Ectodermal cell (in vitro differentiated cells): ENCODE measurements around the gene ANKRD30BL. TPM values are rescaled to one million over a fixed set of nuclear protein-coding genes. Genes with fewer than 3 reads are reported as not detected.
"Not testable (repeated sequence)": the region's sequence is repeated elsewhere in the genome, so short reads cannot be mapped to it uniquely, and the experiment has no call there.

Experiments
- H3K27ac ChIP-seq: 2 replicates; pipeline ENCODE4 v1.7.0; 2013; ENCODE audit warnings: mild to moderate bottlenecking, low read depth, low read length; ENCODE audit not compliant: insufficient read depth, poor library complexity, severe bottlenecking
- H3K27me3 ChIP-seq: 2 replicates; pipeline ENCODE4 v1.7.0; 2013; ENCODE audit warnings: mild to moderate bottlenecking, low read length; ENCODE audit not compliant: insufficient read depth, control insufficient read depth, poor library complexity, severe bottlenecking
- H3K36me3 ChIP-seq: one replicate; pipeline ENCODE4 v1.7.0; 2013; ENCODE audit warnings: low read length; ENCODE audit not compliant: control insufficient read depth, insufficient read depth
- H3K4me1 ChIP-seq: one replicate; pipeline ENCODE4 v1.7.0; 2013; ENCODE audit warnings: low read length; ENCODE audit not compliant: control insufficient read depth, insufficient read depth
- H3K4me3 ChIP-seq: 2 replicates; pipeline ENCODE4 v1.7.0; 2013; ENCODE audit warnings: low read depth, low read length, control low read depth; ENCODE audit not compliant: insufficient read depth
- H3K9me3 ChIP-seq: 2 replicates; pipeline ENCODE4 v1.7.0; 2013; ENCODE audit warnings: mild to moderate bottlenecking, low read length, moderate library complexity; ENCODE audit not compliant: control insufficient read depth
- WGBS, 2 experiments: methylation state at CpG; one replicate each; pipeline ENCODE4 v1.1.7; 2013; ENCODE audit warnings: missing lambda C conversion rate in 2 of 2; 5-methylcytosine and 5-hydroxymethylcytosine counted together
- polyA plus RNA-seq, 4 experiments: library from polyadenylated mRNA; stranded (reverse); fragments of 50-300 nt; gene quantifications; one replicate each; pipeline ENCODE4 v1.2.3, GENCODE V29; 2013

ANKRD30BL gene, protein sequence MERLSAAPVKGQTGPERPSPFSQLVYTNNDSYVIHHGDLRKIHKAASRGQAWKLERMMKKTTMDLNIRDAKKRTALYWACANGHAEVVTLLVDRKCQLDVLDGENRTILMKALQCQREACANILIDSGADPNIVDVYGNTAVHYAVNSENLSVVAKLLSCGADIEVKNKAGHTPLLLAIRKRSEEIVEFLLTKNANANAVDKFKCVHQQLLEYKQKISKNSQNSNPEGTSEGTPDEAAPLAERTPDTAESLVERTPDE
- polyA plus RNA-seq (2013, experiment 1 of 4) = not detected
- not detected for polyA plus RNA-seq (2013, experiment 2 of 4)
- polyA plus RNA-seq (2013, experiment 3 of 4) = not detected
- polyA plus RNA-seq (2013, experiment 4 of 4) = not detected

DNA sequence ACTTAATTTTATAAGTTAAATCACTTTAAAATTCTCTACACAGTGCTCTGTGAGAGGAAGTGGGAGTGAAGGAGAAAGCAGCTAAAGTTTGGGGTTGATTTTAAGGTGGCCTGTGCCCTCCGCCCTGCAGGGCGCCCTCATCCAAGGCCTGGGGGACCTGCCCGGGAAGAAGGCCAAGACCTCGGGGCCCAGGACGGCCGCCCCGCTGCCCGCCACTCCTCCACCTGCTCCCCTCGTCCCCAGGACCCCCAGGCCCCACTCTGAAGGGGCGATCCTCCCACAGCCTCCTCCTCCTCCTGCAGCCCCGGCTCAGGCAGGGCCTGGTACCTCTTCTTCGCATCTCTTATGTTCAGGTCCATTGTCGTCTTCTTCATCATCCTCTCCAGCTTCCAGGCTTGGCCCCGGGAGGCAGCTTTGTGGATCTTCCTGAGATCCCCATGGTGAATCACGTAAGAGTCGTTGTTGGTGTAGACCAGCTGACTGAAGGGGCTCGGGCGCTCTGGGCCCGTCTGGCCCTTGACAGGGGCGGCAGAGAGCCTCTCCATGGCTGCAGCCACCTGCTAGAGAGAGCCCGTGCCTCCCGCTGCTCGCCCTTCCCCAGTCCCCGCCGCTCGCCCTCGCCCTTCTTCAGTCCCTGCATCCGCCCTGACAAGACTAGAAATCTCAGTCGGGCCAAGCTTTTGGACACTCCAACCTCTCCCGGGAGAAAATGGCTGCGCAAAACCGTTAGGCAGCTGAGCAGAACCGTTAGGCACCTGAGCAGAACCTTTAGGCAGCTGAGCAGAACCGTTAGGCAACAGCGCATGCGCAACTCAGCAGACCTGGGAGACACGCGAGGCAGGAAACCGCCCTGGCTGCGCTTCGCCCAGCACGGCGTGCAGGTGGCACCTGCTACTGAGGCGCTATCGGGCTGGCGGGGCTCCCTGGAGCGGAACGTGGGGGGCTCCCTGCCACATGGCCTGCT is at the start of gene ANKRD30BL:
Gene ANKRD30BL (minus strand): TSS at position 792 of the 964 bp plus-strand sequence. CDS start 247 bp downstream, at position 545.
- not testable (repeated sequence) for H3K9me3 ChIP-seq, H3K27ac ChIP-seq, H3K4me1 ChIP-seq, H3K36me3 ChIP-seq, H3K4me3 ChIP-seq, H3K27me3 ChIP-seq
- WGBS, 2 experiments = 94 to 96% methylated on average over 46 to 47 of the region's 48 CpGs

DNA sequence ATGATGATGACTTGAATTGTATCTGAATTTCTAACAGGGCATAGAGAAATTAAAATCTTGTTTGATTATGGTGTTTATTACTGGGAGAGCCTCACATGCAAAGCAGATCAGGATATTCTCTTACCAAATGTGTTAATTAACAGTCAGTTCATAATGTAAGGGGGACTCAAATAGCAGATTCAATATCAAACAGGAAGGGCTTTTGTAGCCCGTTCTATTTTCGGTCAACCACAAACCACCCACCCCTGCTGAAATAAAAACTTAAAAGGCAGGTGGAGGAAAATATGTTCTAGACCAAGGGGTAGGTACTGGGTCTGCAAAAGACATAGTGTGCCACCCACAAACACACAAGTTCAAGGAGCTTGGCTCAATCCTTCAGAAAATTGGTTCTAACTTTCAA is 41.1 kb upstream of the ANKRD30BL start:
- not testable (repeated sequence) for H3K4me3 ChIP-seq, H3K9me3 ChIP-seq, H3K36me3 ChIP-seq, H3K4me1 ChIP-seq, H3K27me3 ChIP-seq, H3K27ac ChIP-seq
- no CpG with 5 or more reads among the region's 2 CpGs for WGBS, 2 experiments

DNA sequence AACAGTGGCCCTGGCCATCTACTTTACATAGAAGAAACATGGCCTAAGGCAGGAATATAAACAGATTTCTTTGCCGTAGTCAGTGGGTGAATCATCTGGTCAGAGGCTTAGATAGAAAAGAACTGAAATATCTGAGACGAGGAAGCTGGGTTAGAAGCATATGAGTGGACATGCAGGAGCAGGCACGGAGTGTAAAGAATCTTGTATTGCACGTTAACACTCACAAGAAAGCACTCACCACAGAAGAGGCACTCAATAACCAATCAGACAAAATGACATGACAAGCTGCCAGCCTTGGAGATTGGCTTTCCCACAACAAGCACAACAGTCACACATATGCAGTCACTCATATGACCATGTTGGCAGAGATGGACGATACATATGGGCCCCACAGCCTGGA is 31.1 kb upstream of the ANKRD30BL start:
- not testable (repeated sequence) for H3K4me3 ChIP-seq, H3K27ac ChIP-seq, H3K36me3 ChIP-seq, H3K4me1 ChIP-seq, H3K9me3 ChIP-seq, H3K27me3 ChIP-seq
- 88 to 92% methylated on average over 4 to 5 of the region's 5 CpGs for WGBS, 2 experiments

DNA sequence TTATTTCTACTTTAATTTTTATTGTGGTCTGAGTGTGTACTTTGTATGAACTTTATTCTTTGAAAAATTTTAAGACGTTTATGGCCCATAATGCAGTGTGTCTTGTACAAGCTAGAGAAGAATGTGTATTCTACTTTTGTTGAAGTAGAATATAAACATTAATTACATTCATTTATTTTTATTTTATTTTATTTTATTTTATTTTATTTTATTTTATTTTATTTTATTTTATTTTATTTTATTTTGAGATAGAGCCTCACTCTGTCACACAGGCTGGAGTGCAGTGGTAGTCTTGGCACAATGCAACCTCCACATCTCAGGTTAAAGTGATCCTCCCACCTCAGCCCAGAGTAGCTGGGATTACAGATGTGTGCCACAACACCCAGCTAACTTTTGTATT is 5.3 kb upstream of the ANKRD30BL start:
- not testable (repeated sequence) for H3K4me1 ChIP-seq, H3K4me3 ChIP-seq, H3K9me3 ChIP-seq, H3K27me3 ChIP-seq, H3K27ac ChIP-seq, H3K36me3 ChIP-seq
- no CpG with 5 or more reads among the region's 1 CpG for WGBS, 2 experiments

DNA sequence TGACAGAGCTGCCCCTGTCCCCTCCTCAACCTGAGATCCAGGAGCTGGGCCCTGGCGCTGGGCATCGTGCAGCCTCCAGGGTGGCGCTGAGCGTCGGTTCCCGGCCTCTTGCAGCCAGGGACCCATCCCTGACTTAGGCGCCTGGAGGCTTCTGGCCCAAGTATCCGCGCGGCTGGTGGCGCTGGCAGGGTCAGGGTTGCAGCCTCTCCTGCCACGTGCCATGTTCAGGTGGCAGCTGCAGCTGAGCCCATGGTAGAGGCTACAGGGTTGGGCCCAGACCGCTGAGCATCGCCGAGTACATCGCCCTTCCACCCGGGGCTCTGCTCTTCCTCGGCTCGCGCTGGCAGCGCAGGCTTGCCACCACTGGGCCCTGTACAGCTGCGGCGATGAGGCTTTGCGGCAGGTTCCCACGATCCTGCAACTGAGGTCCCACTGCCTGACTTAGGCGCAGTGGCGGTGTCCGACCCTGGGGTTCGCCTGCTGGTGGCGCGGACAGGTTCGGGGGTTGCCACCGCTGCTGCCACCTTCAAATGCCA is 441 bp upstream of the ANKRD30BL start:
- not testable (repeated sequence) for H3K4me1 ChIP-seq, H3K27ac ChIP-seq, H3K4me3 ChIP-seq, H3K27me3 ChIP-seq, H3K36me3 ChIP-seq, H3K9me3 ChIP-seq
- 95 to 97% methylated on average over 33 of the region's 33 CpGs for WGBS, 2 experiments

DNA sequence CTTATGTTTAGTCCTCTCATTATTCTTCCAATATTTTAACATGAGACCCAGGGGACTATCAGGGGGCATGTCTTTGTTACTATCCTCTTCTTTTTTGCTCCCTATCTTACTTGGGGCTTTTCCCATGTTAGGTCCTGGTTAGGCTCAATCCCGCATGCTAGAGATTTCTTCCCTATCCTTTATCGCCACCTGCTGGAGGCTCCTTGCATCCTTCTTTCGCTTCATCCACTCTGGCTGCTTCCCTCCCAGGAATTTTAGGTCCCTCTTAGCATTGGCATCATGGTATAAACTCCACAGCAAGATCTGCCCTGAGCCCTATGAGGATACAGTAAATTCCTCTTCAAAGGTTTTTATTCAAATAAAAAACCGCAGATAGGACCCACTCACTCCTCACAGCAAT is 15.0 kb downstream of the ANKRD30BL start:
- H3K4me1 ChIP-seq, H3K27me3 ChIP-seq, H3K4me3 ChIP-seq, H3K36me3 ChIP-seq, H3K9me3 ChIP-seq, H3K27ac ChIP-seq: not testable (repeated sequence)
- WGBS, 2 experiments = 4 to 5% methylated on average over 3 to 4 of the region's 4 CpGs
